Breast epithelium (tissue), 3 donors: ENCODE data around the gene CDH1.

Experiments
- CTCF ChIP-seq, 3 donors: fragments of 450-650 bp; IDR thresholded peaks; one replicate each; pipeline ENCODE4 v1.5.1; 2016 to 2017; ENCODE audit warnings: antibody characterized with exemption in 3 of 3, mild to moderate bottlenecking in 3 of 3, moderate library complexity in 3 of 3
- POLR2A ChIP-seq: fragments of 450-650 bp; IDR thresholded peaks from one replicate; pipeline ENCODE4 v1.6.1; 2016; ENCODE audit warnings: antibody characterized with exemption, mild to moderate bottlenecking, moderate library complexity
- POLR2AphosphoS5 ChIP-seq, 3 donors: sonication (generic); formaldehyde crosslinking; IDR thresholded peaks; one replicate each; pipeline ENCODE4 v1.6.1; 2017; ENCODE audit warnings: antibody characterized with exemption in 3 of 3

GRCh38 chr16:68790944-68791343 is 53.9 kb downstream of the CDH1 start:
- TF ChIP-seq CTCF (IDR thresholded peaks at IDR 0.05) (no peak), POLR2A (no peak), POLR2AphosphoS5 (IDR thresholded peaks at IDR 0.05) (no peak)
